IMR-90 (cell line): ENCODE results near the gene CALU. TPM values are rescaled to one million over a fixed set of nuclear protein-coding genes. Genes with fewer than 3 reads are reported as not detected.

ENCODE experiments used
- ATAC-seq: fragments of 200-7000 bp; cut with Tn5 transposase; 2 replicates; pipeline ENCODE4 v1.9.1; 2020; ENCODE audit warnings: low read depth, mild to moderate bottlenecking, moderate library complexity
- BruUV-seq: library from RNA; stranded (reverse); fragments of 400-500 nt; replicated peaks from 2 replicates; lab custom pipeline; 2021; lab: Mats Ljungman, UMichigan
- CTCF ChIA-PET: fragments of 300-600 bp; formaldehyde crosslinking; extraction: SDS; loops from one replicate; lab custom pipeline; 2021; ENCODE audit warnings: antibody characterized with exemption; lab: Yijun Ruan, JAX
- POLR2A ChIA-PET: fragments of 300-600 bp; sonication (Branson Sonifier 250); formaldehyde crosslinking; loops from one replicate; lab custom pipeline; 2022; ENCODE audit warnings: antibody characterized with exemption; ENCODE audit not compliant: unreplicated experiment; lab: Charles Lee
- DNase-seq: peaks from one replicate; pipeline ENCODE4 v3.0.0; 2013
- H2AFZ ChIP-seq: replicated peaks from 2 replicates; pipeline ENCODE3; 2013; ENCODE audit warnings: low read length, mild to moderate bottlenecking; ENCODE audit not compliant: poor library complexity
- H2AK5ac ChIP-seq: 2 replicates; pipeline ENCODE4 v1.6.1; 2013; ENCODE audit warnings: low read depth, low read length, inconsistent platforms
- H2AK9ac ChIP-seq: replicated peaks from 2 replicates; pipeline ENCODE3; 2013; ENCODE audit warnings: mild to moderate bottlenecking, low read depth, low read length, moderate library complexity; ENCODE audit not compliant: poor library complexity
- H2BK120ac ChIP-seq: 2 replicates; pipeline ENCODE4 v1.6.1; 2013; ENCODE audit warnings: low read depth, low read length, inconsistent platforms
- H2BK15ac ChIP-seq: 3 replicates; pipeline ENCODE4 v1.6.1; 2013; ENCODE audit warnings: low read depth, low read length, inconsistent platforms
- H2BK20ac ChIP-seq: 2 replicates; pipeline ENCODE4 v1.6.1; 2013; ENCODE audit warnings: low read depth, mild to moderate bottlenecking, inconsistent platforms, low read length, moderate library complexity
- H2BK5ac ChIP-seq: 2 replicates; pipeline ENCODE4 v1.6.1; 2013; ENCODE audit warnings: mild to moderate bottlenecking, low read depth, low read length, inconsistent platforms; ENCODE audit not compliant: poor library complexity, severe bottlenecking
- H3K14ac ChIP-seq: replicated peaks from 2 replicates; pipeline ENCODE4 v1.6.1; 2013; ENCODE audit warnings: low read depth, low read length, inconsistent platforms
- H3K18ac ChIP-seq: 2 replicates; pipeline ENCODE4 v1.6.1; 2013; ENCODE audit warnings: low read depth, low read length, control low read depth
- H3K23ac ChIP-seq: 2 replicates; pipeline ENCODE4 v1.6.1; 2013; ENCODE audit warnings: low read depth, low read length, inconsistent platforms
- H3K27ac ChIP-seq: 2 replicates; pipeline ENCODE4 v1.5.1; 2013; ENCODE audit warnings: mild to moderate bottlenecking, control low read depth, low read length; ENCODE audit not compliant: insufficient read depth
- H3K27me3 ChIP-seq: 2 replicates; pipeline ENCODE4 v1.6.1; 2013; ENCODE audit warnings: low read length; ENCODE audit not compliant: control insufficient read depth, insufficient read depth
- H3K36me3 ChIP-seq: 2 replicates; pipeline ENCODE4 v1.6.1; 2013; ENCODE audit warnings: low read length, mixed read lengths; ENCODE audit not compliant: control insufficient read depth, insufficient read depth
- H3K4ac ChIP-seq: 2 replicates; pipeline ENCODE4 v1.6.1; 2013; ENCODE audit warnings: low read depth, low read length, inconsistent platforms
- H3K4me1 ChIP-seq: 2 replicates; pipeline ENCODE4 v1.6.1; 2013; ENCODE audit warnings: low read length, mixed read lengths; ENCODE audit not compliant: control insufficient read depth, insufficient read depth
- H3K4me2 ChIP-seq: 2 replicates; pipeline ENCODE4 v1.6.1; 2013; ENCODE audit warnings: low read depth, mild to moderate bottlenecking, control low read depth, low read length, moderate library complexity
- H3K4me3 ChIP-seq: 2 replicates; pipeline ENCODE4 v1.5.1; 2013; ENCODE audit warnings: low read depth, mild to moderate bottlenecking, control low read depth, low read length, moderate library complexity; ENCODE audit not compliant: insufficient read depth
- H3K56ac ChIP-seq: 2 replicates; pipeline ENCODE4 v1.6.1; 2013; ENCODE audit warnings: low read length, inconsistent platforms; ENCODE audit not compliant: insufficient read depth; ENCODE audit errors: extremely low read depth
- H3K79me1 ChIP-seq, 2 experiments: 2 replicates each; pipeline ENCODE4 v1.6.1; 2013; ENCODE audit warnings: low read length in 2 of 2, inconsistent platforms in 1 of 2, low read depth in 1 of 2
- H3K9ac ChIP-seq: 2 replicates; pipeline ENCODE4 v1.6.1; 2013; ENCODE audit warnings: low read depth, low read length, control low read depth
- H3K9me1 ChIP-seq: 2 replicates; pipeline ENCODE4 v1.6.1; 2013; ENCODE audit warnings: low read length, inconsistent platforms; ENCODE audit not compliant: insufficient read depth
- H3K9me3 ChIP-seq: 2 replicates; pipeline ENCODE4 v1.6.1; 2013; ENCODE audit warnings: low read length; ENCODE audit not compliant: control insufficient read depth, insufficient read depth
- H4K20me1 ChIP-seq: 2 replicates; pipeline ENCODE4 v1.6.1; 2013; ENCODE audit warnings: low read length, inconsistent platforms; ENCODE audit not compliant: insufficient read depth
- H4K5ac ChIP-seq: 2 replicates; pipeline ENCODE4 v1.6.1; 2013; ENCODE audit warnings: mild to moderate bottlenecking, low read depth, low read length, control low read depth
- H4K8ac ChIP-seq, 2 experiments: 2 replicates each; pipeline ENCODE4 v1.6.1; 2013; ENCODE audit warnings: low read depth in 2 of 2, low read length in 2 of 2, control low read depth in 1 of 2, inconsistent platforms in 1 of 2
- H4K91ac ChIP-seq: 2 replicates; pipeline ENCODE4 v1.6.1; 2013; ENCODE audit warnings: low read depth, low read length, inconsistent platforms; ENCODE audit not compliant: insufficient read depth
- CEBPB ChIP-seq: IDR thresholded peaks from 2 replicates; pipeline ENCODE4 v1.6.1; 2012; ENCODE audit warnings: low read depth, low read length, improper control_type of control experiment
- CHD1 ChIP-seq: IDR thresholded peaks from 2 replicates; pipeline ENCODE4 v1.6.1; 2012; ENCODE audit warnings: low read depth, low read length, improper control_type of control experiment
- CTCF ChIP-seq: conservative IDR thresholded peaks from 2 replicates; pipeline ENCODE4 v1.5.1; 2012; ENCODE audit warnings: mild to moderate bottlenecking, low read depth, low read length, improper control_type of control experiment
- ELK1 ChIP-seq: fragments of 150-350 bp; IDR thresholded peaks from 2 replicates; pipeline ENCODE4 v1.6.1; 2016; ENCODE audit warnings: low read depth, mild to moderate bottlenecking, low read length, moderate library complexity, borderline replicate concordance
- MXI1 ChIP-seq: IDR thresholded peaks from 2 replicates; pipeline ENCODE4 v1.6.1; 2012; ENCODE audit warnings: low read depth, mild to moderate bottlenecking, low read length, moderate library complexity, borderline replicate concordance
- NFE2L2 ChIP-seq: fragments of 150-350 bp; IDR thresholded peaks from 2 replicates; pipeline ENCODE4 v1.6.1; 2016; ENCODE audit warnings: low read depth, mild to moderate bottlenecking, low read length
- POLR2A ChIP-seq: IDR thresholded peaks from 2 replicates; pipeline ENCODE4 v1.6.1; 2012; ENCODE audit warnings: mild to moderate bottlenecking, low read depth, low read length
- RCOR1 ChIP-seq: IDR thresholded peaks from 2 replicates; pipeline ENCODE4 v1.6.1; 2012; ENCODE audit warnings: mild to moderate bottlenecking, low read length, improper control_type of control experiment; ENCODE audit not compliant: insufficient replicate concordance
- RFX5 ChIP-seq: IDR thresholded peaks from 2 replicates; pipeline ENCODE4 v1.8.0; 2012; ENCODE audit warnings: low read depth, mild to moderate bottlenecking, low read length, moderate library complexity
- USF2 ChIP-seq: fragments of 150-350 bp; IDR thresholded peaks from 2 replicates; pipeline ENCODE4 v1.6.1; 2017; ENCODE audit warnings: mild to moderate bottlenecking, antibody characterized with exemption, low read length, low read depth
- WGBS, 2 experiments: methylation state at CpG; one replicate each; pipeline versions ENCODE4 v1.1.5 to v1.1.7; 2013; ENCODE audit warnings: missing lambda C conversion rate in 2 of 2; ENCODE audit not compliant: insufficient read length in 1 of 2; ENCODE audit errors: extremely low coverage in 2 of 2; 5-methylcytosine and 5-hydroxymethylcytosine counted together
- dilution Hi-C: fragments of 300-500 bp; cut with HindIII; formaldehyde crosslinking; loops from one replicate; pipeline ENCODE4 v1.14.3; 2018; ENCODE audit warnings: low sequenced_read_pairs; ENCODE audit not compliant: unreplicated experiment
- in situ Hi-C: fragments of 300-500 bp; cut with MboI; formaldehyde crosslinking; loops from 3 replicates; pipeline ENCODE4 v1.14.3; 2019; ENCODE audit warnings: low sequenced_read_pairs, inconsistent platforms, mixed read lengths
- intact Hi-C: fragments of 100-400 bp; cut with micrococcal nuclease; formaldehyde crosslinking; loops from 2 replicates; pipeline ENCODE4 v1.10.0; 2022
- polyA plus RNA-seq, 3 experiments: library from polyadenylated mRNA; depleted of rRNA; stranded (reverse); fragments of >200 nt; gene quantifications; 2 replicates each; pipeline ENCODE4 v1.2.3, GENCODE V29; 2012; ENCODE audit warnings: low replicate concordance in 1 of 3
- total RNA-seq: library from RNA; depleted of rRNA; stranded (reverse); fragments of >200 nt; gene quantifications from 2 replicates; pipeline ENCODE4 v1.2.3, GENCODE V29; 2012

CALU gene
- total and polyA plus RNA-seq, 2 of the 4 experiments (the other 2 are of a cell fraction), result 421 to 525 TPM

GRCh38 chr7:128726737-128727072, 12.5 kb upstream of the CALU start:
- BruUV-seq, result no TSS peak
- dilution Hi-C loops, result no loop called here
- Histone ChIP-seq H2AFZ (no peak overlapping the region), H3K9ac (no peak overlapping the region), H3K14ac (no peak overlapping the region), H2BK120ac (no peak overlapping the region), H3K4me3 (no peak overlapping the region), H3K36me3 (no peaks in the 10 kb centered on the region), H3K27me3 (peaks cover 18% of the 10 kb centered on the region), H4K91ac (no peak overlapping the region), H2AK9ac (no peak overlapping the region), H3K56ac (no peak overlapping the region), H3K79me1 (no peaks in the 10 kb centered on the region), H2AK5ac (no peak overlapping the region), H3K9me1 (no peaks in the 10 kb centered on the region), H2BK5ac (no peak overlapping the region), H4K20me1 (no peaks in the 10 kb centered on the region; the same call in 1 of the 2 replicates), H4K5ac (no peak overlapping the region), H4K8ac (no peak overlapping the region), H3K4me1 (no peaks in the 10 kb centered on the region; the same call in 1 of the 2 replicates), H3K4me2 (no peak overlapping the region), H2BK15ac (no peak overlapping the region), H3K9me3 (no peaks in the 10 kb centered on the region), H3K23ac (no peak overlapping the region), H3K18ac (no peak overlapping the region), H3K4ac (no peak overlapping the region), H2BK20ac (no peak overlapping the region), H3K27ac (no peak overlapping the region)
- ATAC-seq, result no peak
- TF ChIP-seq CTCF, result no peak
- TF ChIP-seq NFE2L2, result no peak
- TF ChIP-seq RCOR1, result no peak
- TF ChIP-seq ELK1, result no peak
- no peak for TF ChIP-seq CEBPB
- TF ChIP-seq CHD1, result no peak
- TF ChIP-seq USF2, result no peak
- no peak for TF ChIP-seq MXI1
- no peak for TF ChIP-seq POLR2A
- no peak for TF ChIP-seq RFX5
- in situ Hi-C loops, result no loop called here
- ChIA-PET CTCF (no interaction called here), POLR2A (no interaction called here)
- intact Hi-C loops, result no loop called here
- no peak for DNase-seq
- WGBS, 2 experiments, result no CpG with 5 or more reads among the region's 1 CpG
